WTC11 (cell line): Measurements from ENCODE around the gene HINFP. TPM values are rescaled to one million over a fixed set of nuclear protein-coding genes. Genes with fewer than 3 reads are reported as not detected.

ENCODE experiments used
- ATAC-seq: fragments of 200-7000 bp; cut with Tn5 transposase; 2 replicates; pipeline ENCODE4 v1.10.0; 2021; ENCODE audit warnings: mild to moderate bottlenecking, moderate library complexity
- CTCF ChIA-PET: fragments of 300-600 bp; sonication (Branson Sonifier 250); formaldehyde crosslinking; loops from one replicate; lab custom pipeline; 2021; ENCODE audit warnings: antibody characterized with exemption; lab: Charles Lee
- POLR2A ChIA-PET: fragments of 350-600 bp; sonication (Branson Sonifier 250); formaldehyde crosslinking; loops from one replicate; lab custom pipeline; 2021; ENCODE audit warnings: antibody characterized with exemption; lab: Charles Lee
- DNase-seq: peaks from one replicate; pipeline ENCODE4 v3.0.0; 2021; ENCODE audit warnings: low spot score
- H3K27ac Mint-ChIP-seq: 2 replicates; pipeline ENCODE4 v1.8.0; 2021; ENCODE audit warnings: mixed read lengths
- H3K27me3 Mint-ChIP-seq: 2 replicates; pipeline ENCODE4 v1.8.0; 2021; ENCODE audit warnings: low read depth, mild to moderate bottlenecking, moderate library complexity, mixed read lengths
- H3K36me3 Mint-ChIP-seq: 2 replicates; pipeline ENCODE4 v1.8.0; 2021; ENCODE audit warnings: mixed read lengths
- H3K4me1 Mint-ChIP-seq: 2 replicates; pipeline ENCODE4 v1.8.0; 2022; ENCODE audit warnings: mixed read lengths
- H3K4me3 Mint-ChIP-seq: 2 replicates; pipeline ENCODE4 v1.8.0; 2021; ENCODE audit warnings: mild to moderate bottlenecking, moderate library complexity, mixed read lengths
- H3K9me3 Mint-ChIP-seq: 2 replicates; pipeline ENCODE4 v1.8.0; 2021; ENCODE audit warnings: mixed read lengths
- GRHL2 ChIP-seq: fragments of 250-450 bp; sonication (Bioruptor Pico); IDR thresholded peaks from 2 replicates; pipeline ENCODE4 v1.8.0; 2022; ENCODE audit warnings: mild to moderate bottlenecking, moderate library complexity; ENCODE audit not compliant: insufficient replicate concordance, severe bottlenecking
- GTF2I ChIP-seq: fragments of 250-450 bp; sonication (Bioruptor Pico); conservative IDR thresholded peaks from 2 replicates; pipeline ENCODE4 v1.4.0; 2021; ENCODE audit warnings: mild to moderate bottlenecking
- NFATC4 ChIP-seq: fragments of 250-450 bp; sonication (Bioruptor Pico); IDR thresholded peaks from 2 replicates; pipeline ENCODE4 v1.9.0; 2021; ENCODE audit warnings: mild to moderate bottlenecking
- NFYB ChIP-seq: sonication (generic); formaldehyde crosslinking; conservative IDR thresholded peaks from 2 replicates; pipeline ENCODE4 v1.8.0; 2022; ENCODE audit warnings: low read depth, missing genetic modification reagents
- ZNF138 ChIP-seq: sonication (generic); formaldehyde crosslinking; conservative IDR thresholded peaks from 2 replicates; pipeline ENCODE4 v1.8.1; 2022; ENCODE audit warnings: mild to moderate bottlenecking, moderate library complexity, missing genetic modification reagents
- ZNF219 ChIP-seq: sonication (generic); formaldehyde crosslinking; IDR thresholded peaks from 2 replicates; pipeline ENCODE4 v1.8.0; 2023; ENCODE audit warnings: missing genetic modification reagents, mild to moderate bottlenecking, borderline replicate concordance
- ZNF263 ChIP-seq: sonication (generic); formaldehyde crosslinking; IDR thresholded peaks from 2 replicates; pipeline ENCODE4 v1.8.1; 2022; ENCODE audit warnings: low read depth, mild to moderate bottlenecking, moderate library complexity, missing genetic modification reagents
- ZNF317 ChIP-seq: sonication (generic); formaldehyde crosslinking; IDR thresholded peaks from 2 replicates; pipeline ENCODE4 v1.8.1; 2023; ENCODE audit warnings: low read depth, mild to moderate bottlenecking, moderate library complexity, missing genetic modification reagents, borderline replicate concordance
- ZNF416 ChIP-seq: fragments of 250-450 bp; sonication (Bioruptor Pico); IDR thresholded peaks from 2 replicates; pipeline ENCODE4 v1.9.0; 2021; ENCODE audit warnings: mild to moderate bottlenecking, inconsistent platforms
- total RNA-seq: library from RNA; stranded (reverse); gene quantifications from 3 replicates; pipeline ENCODE4 v1.2.3, GENCODE V29; 2021
- TF ChIP-seq, protein P1 (sequence below): sonication (generic); formaldehyde crosslinking; IDR thresholded peaks from 2 replicates; pipeline ENCODE4 v1.8.1; 2023; ENCODE audit warnings: mild to moderate bottlenecking, missing genetic modification reagents, borderline replicate concordance
- TF ChIP-seq, protein P2 (sequence below): sonication (generic); formaldehyde crosslinking; IDR thresholded peaks from 2 replicates; pipeline ENCODE4 v1.8.1; 2022; ENCODE audit warnings: low read depth, mild to moderate bottlenecking, moderate library complexity, missing genetic modification reagents, borderline replicate concordance
- TF ChIP-seq, protein P3 (sequence below): fragments of 250-450 bp; sonication (Bioruptor Pico); conservative IDR thresholded peaks from 2 replicates; pipeline ENCODE4 v1.9.0; 2021; ENCODE audit warnings: mild to moderate bottlenecking
- TF ChIP-seq, protein P4 (sequence below): sonication (generic); formaldehyde crosslinking; IDR thresholded peaks from 2 replicates; pipeline ENCODE4 v1.8.1; 2022; ENCODE audit warnings: missing genetic modification reagents, borderline replicate concordance
- TF ChIP-seq, protein P5 (sequence below): sonication (generic); formaldehyde crosslinking; IDR thresholded peaks from 2 replicates; pipeline ENCODE4 v1.8.1; 2023; ENCODE audit warnings: mild to moderate bottlenecking, moderate library complexity, missing genetic modification reagents

Gene HINFP
- total RNA-seq, 1 experiment from 2014 or later, result 35.4 TPM

DNA sequence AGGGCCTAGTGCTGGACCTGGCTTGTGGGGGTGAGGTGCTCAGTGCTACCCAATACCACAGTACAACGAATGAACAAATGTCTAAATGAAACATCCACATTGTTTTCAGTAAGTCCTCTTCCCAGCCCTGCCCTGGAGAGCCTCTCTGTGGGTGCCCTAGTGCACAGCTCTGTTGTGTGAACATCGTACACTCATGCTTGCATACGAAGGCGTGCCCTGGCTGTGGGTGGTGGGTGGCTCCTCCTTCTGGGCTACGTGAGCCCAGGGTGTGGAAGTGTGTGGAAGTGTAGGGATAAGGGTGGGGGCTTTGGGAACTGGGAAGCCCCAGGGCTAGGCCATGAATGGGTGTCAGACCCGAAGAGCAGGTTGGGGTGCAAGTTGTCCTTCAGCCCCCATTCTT is 46.6 kb downstream of the HINFP start:
- Mint-ChIP-seq H3K27me3 (no peaks in the 10 kb centered on the region), H3K4me3 (peak overlapping the region; percentile 83), H3K27ac (no peak overlapping the region), H3K4me1 (peaks cover 26% of the 10 kb centered on the region), H3K36me3 (no peaks in the 10 kb centered on the region), H3K9me3 (no peaks in the 10 kb centered on the region)
- CTCF ChIA-PET, result interaction anchor here (1.5 to 4.7 kb wide), 4 partner anchors 18 to 38 kb away, joined by 5 to 20 read pairs (median 16); partner anchors contain the start of gene CBL
- ATAC-seq (no peak), DNase-seq (no peak)
- POLR2A ChIA-PET, result no interaction called here
- TF ChIP-seq ZNF138 (CRISPR knock-in tag) (no peak), NFATC4 (CRISPR knock-in tag) (no peak), ZNF219 (CRISPR knock-in tag) (no peak)
- TF ChIP-seq, protein P1, sequence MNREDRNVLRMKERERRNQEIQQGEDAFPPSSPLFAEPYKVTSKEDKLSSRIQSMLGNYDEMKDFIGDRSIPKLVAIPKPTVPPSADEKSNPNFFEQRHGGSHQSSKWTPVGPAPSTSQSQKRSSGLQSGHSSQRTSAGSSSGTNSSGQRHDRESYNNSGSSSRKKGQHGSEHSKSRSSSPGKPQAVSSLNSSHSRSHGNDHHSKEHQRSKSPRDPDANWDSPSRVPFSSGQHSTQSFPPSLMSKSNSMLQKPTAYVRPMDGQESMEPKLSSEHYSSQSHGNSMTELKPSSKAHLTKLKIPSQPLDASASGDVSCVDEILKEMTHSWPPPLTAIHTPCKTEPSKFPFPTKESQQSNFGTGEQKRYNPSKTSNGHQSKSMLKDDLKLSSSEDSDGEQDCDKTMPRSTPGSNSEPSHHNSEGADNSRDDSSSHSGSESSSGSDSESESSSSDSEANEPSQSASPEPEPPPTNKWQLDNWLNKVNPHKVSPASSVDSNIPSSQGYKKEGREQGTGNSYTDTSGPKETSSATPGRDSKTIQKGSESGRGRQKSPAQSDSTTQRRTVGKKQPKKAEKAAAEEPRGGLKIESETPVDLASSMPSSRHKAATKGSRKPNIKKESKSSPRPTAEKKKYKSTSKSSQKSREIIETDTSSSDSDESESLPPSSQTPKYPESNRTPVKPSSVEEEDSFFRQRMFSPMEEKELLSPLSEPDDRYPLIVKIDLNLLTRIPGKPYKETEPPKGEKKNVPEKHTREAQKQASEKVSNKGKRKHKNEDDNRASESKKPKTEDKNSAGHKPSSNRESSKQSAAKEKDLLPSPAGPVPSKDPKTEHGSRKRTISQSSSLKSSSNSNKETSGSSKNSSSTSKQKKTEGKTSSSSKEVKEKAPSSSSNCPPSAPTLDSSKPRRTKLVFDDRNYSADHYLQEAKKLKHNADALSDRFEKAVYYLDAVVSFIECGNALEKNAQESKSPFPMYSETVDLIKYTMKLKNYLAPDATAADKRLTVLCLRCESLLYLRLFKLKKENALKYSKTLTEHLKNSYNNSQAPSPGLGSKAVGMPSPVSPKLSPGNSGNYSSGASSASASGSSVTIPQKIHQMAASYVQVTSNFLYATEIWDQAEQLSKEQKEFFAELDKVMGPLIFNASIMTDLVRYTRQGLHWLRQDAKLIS (CRISPR knock-in tag), result no peak

DNA sequence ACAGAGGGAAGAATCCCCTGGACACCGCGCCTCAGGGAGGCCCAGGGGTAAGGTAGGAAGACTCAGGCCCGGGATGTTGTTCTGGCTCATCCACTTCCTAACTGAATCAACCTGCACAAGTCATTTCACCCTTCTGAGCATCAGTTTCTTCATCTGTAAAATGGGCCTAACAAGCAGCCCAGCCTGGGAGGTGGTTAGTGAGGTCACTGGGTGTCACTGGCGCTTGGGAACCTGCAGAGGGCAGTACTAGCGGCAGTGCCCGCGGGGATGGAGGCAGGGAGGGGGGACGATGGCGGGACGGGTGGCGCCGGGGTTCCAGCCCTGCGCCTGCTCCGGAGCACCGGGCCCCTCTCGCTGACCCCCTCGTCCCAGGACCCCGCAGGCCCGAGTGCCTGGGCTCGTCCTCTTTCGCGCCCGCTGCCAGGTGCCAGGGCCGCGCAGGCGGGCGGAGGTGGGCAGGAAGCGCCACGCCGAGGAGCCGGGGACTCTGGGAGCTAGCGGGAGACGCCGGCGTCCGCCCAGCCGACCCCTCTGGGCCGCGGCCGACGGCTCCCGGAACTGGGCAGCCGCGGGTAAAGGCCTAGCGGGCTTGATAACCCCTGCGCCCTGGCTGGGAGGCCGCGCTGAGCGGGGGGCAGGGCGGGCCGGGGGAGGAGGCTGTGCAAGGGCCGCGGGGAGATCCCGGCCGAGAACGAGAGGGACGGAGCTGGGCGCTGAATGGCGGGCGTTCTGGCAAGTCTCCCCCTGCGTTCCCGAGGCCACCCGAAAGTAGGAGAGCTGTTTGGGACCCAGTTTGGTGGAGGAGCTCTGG is 47.3 kb downstream of the HINFP start, which contains the start of gene NLRX1:
Gene NLRX1 (plus strand): TSS at position 255 of the 811 bp plus-strand sequence. CDS start 2,679 bp downstream, outside the sequence.
- CTCF ChIA-PET, result interaction anchor here (0.7 to 2.3 kb wide), 33 partner anchors 9 to 213 kb away, joined by 3 to 33 read pairs (median 5); partner anchors contain the start of genes ABCG4, C1QTNF5, C2CD2L and CBL
- Mint-ChIP-seq H3K9me3 (no peaks in the 10 kb centered on the region), H3K27ac (peak within 1 kb of the TSS; percentile 95), H3K4me1 (peaks cover 26% of the 10 kb centered on the region), H3K27me3 (no peaks in the 10 kb centered on the region), H3K36me3 (no peaks in the 10 kb centered on the region), H3K4me3 (peak within 1 kb of the TSS; percentile 83)
- POLR2A ChIA-PET, result interaction anchor here (0.8 to 1.3 kb wide), 7 partner anchors 16 to 210 kb away, joined by 3 to 7 read pairs (median 4); partner anchors contain the start of genes C2CD2L, CBL, DPAGT1 and HMBS
- peak; percentile 83 for DNase-seq
- ATAC-seq, result peak; percentile 72
- TF ChIP-seq, protein P2, sequence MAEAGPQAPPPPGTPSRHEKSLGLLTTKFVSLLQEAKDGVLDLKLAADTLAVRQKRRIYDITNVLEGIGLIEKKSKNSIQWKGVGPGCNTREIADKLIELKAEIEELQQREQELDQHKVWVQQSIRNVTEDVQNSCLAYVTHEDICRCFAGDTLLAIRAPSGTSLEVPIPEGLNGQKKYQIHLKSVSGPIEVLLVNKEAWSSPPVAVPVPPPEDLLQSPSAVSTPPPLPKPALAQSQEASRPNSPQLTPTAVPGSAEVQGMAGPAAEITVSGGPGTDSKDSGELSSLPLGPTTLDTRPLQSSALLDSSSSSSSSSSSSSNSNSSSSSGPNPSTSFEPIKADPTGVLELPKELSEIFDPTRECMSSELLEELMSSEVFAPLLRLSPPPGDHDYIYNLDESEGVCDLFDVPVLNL (CRISPR knock-in tag), result peak; percentile 32; the same call in 1 of the 2 replicates
- TF ChIP-seq, protein P3, sequence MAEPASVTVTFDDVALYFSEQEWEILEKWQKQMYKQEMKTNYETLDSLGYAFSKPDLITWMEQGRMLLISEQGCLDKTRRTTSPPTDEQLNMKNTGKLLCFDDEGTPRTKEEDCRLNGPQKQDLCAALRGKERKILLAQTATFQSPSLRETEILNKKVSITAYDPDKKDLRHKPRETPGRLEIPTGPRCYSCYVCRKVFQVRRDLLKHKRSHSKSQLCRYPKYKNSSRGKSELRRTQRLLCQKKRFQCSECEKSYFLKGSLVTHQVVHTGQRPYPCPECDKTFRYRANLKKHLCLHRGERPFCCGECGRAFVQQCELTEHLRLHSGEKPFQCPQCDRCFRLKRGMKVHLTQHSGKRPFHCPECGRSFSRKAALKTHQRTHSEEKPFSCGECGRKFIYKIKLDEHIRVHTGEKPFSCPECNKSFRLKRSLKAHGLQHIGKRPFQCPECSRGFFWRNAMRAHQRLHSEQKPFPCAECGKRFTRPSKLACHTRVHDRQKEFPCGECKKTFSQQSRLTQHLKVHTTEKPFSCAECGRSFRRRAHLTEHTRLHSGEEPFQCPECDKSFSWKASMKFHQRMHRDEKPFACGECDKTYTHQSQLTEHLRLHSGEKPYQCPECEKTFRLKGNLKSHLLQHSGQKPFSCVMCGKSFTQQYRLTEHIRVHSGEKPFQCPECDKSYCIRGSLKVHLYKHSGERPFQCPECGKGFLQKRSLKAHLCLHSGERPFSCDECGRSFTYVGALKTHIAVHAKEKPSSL (CRISPR knock-in tag), result no peak
- TF ChIP-seq GTF2I (peak; percentile 100), ZNF138 (CRISPR knock-in tag) (0 out of 2 replicates have a peak, but pooled peaks have one; percentile 57), ZNF416 (CRISPR knock-in tag) (no peak), ZNF263 (peak; percentile 55), NFYB (CRISPR knock-in tag) (no peak), GRHL2 (CRISPR knock-in tag) (no peak), ZNF317 (CRISPR knock-in tag) (0 out of 2 replicates have a peak, but pooled peaks have one; percentile 46)
- TF ChIP-seq, protein P1 (CRISPR knock-in tag), result peak; percentile 90; the same call in 1 of the 2 replicates
- TF ChIP-seq, protein P4, sequence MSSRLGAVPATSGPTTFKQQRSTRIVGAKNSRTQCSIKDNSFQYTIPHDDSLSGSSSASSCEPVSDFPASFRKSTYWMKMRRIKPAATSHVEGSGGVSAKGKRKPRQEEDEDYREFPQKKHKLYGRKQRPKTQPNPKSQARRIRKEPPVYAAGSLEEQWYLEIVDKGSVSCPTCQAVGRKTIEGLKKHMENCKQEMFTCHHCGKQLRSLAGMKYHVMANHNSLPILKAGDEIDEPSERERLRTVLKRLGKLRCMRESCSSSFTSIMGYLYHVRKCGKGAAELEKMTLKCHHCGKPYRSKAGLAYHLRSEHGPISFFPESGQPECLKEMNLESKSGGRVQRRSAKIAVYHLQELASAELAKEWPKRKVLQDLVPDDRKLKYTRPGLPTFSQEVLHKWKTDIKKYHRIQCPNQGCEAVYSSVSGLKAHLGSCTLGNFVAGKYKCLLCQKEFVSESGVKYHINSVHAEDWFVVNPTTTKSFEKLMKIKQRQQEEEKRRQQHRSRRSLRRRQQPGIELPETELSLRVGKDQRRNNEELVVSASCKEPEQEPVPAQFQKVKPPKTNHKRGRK, result no peak
- TF ChIP-seq, protein P5, sequence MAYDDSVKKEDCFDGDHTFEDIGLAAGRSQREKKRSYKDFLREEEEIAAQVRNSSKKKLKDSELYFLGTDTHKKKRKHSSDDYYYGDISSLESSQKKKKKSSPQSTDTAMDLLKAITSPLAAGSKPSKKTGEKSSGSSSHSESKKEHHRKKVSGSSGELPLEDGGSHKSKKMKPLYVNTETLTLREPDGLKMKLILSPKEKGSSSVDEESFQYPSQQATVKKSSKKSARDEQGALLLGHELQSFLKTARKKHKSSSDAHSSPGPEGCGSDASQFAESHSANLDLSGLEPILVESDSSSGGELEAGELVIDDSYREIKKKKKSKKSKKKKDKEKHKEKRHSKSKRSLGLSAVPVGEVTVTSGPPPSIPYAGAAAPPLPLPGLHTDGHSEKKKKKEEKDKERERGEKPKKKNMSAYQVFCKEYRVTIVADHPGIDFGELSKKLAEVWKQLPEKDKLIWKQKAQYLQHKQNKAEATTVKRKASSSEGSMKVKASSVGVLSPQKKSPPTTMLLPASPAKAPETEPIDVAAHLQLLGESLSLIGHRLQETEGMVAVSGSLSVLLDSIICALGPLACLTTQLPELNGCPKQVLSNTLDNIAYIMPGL, result peak; percentile 99
